NCI-H1092 treated with DMSO at 0.1 percent for 48 hours (cell line): ENCODE results near the gene CDCP1.
A peak's percentile ranks its signal among the peaks of the same experiment; 100 is the strongest.
"Not testable (repeated sequence)": the region's sequence is repeated elsewhere in the genome, so short reads cannot be mapped to it uniquely, and the experiment has no call there.

Experiments used
- DNase-seq: peaks from one replicate; lab custom pipeline; 2025; lab: John Stamatoyannopoulos, UW

The CDCP1 gene

DNA sequence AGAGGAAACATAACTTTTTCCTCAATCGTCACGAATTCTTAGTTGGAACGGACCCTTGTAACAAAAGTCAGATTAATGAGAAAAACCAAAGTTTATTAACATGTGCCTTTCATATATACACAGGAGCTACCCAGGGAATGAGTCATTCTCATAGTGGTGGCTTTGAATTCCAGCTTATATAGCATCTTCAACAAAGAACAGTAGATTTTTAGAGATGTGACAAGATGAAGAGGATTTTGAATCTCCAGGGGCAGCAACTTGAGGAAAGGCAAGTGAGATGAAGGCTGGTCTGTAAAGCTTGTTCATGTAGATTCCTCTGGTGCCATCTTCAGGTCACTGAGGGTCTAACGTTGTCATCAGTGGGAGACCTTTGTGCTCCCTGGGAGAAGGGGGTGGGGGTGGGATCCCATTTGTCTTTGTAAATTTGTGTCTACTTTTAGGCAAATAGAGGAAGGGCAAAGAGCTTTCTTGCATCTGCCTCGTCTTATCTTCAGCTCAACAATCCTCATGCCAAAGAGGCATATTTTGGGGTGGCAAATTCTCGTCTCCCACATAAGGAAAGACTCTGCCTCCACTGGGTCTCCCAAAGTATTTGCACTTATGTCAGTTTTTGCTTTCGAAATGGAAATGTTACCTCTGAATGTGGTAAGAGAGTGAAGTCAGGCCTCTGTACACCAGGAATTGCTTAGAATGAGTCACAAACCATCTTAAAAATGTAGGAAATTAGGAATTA, 90.6 kb downstream of the CDCP1 start:
- no peak for DNase-seq

- no peak for DNase-seq
Observed at GRCh38 chr3:45055032-45055410, 91.2 kb downstream of the CDCP1 start.

- DNase-seq, result no peak
Observed at GRCh38 chr3:45054196-45054857, 91.9 kb downstream of the CDCP1 start.

DNA sequence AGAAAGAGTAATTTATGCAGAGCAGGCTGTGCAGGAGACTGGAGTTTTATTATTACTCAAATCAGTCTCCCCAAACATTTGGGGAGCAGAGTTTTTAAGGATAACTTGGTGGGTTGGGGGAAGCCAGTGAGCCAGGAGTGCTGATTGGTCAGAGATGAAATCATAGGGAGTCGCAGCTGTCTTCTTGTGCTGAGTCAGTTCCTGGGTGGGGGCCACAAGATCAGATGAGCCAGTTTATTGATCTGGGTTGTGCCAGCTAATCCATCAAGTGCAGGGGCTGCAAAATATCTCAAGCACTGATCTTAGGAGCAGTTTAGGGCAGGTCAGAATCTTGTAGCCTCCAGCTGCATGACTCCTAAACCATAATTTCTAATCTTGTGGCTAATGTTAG, 92.4 kb downstream of the CDCP1 start:
- DNase-seq, result not testable (repeated sequence)

DNA sequence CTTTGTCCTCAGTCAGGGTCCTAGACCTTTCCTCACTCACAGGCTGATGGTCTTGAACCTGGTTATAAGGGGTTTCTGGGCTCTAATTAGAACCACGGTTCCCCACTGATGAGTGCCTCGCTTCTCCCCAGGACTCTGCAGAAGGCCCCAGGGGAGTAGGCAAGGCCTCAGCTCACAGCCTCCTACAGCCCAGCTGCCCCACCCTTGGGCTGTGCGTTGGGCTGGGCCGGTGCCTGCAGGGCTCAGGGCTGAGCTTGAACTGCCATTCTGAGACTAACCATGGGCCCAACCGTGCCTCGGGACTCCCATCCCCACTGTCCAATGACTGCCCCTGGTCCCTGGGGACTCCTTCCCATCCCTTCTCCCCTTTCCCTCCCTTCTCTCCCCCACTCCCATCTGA, 94.5 kb downstream of the CDCP1 start:
- DNase-seq, result no peak

- no peak for DNase-seq
Observed at GRCh38 chr3:45049807-45050206, 96.4 kb downstream of the CDCP1 start.

GRCh38 chr3:45048244-45048643, 97.9 kb downstream of the CDCP1 start:
- no peak for DNase-seq

DNA sequence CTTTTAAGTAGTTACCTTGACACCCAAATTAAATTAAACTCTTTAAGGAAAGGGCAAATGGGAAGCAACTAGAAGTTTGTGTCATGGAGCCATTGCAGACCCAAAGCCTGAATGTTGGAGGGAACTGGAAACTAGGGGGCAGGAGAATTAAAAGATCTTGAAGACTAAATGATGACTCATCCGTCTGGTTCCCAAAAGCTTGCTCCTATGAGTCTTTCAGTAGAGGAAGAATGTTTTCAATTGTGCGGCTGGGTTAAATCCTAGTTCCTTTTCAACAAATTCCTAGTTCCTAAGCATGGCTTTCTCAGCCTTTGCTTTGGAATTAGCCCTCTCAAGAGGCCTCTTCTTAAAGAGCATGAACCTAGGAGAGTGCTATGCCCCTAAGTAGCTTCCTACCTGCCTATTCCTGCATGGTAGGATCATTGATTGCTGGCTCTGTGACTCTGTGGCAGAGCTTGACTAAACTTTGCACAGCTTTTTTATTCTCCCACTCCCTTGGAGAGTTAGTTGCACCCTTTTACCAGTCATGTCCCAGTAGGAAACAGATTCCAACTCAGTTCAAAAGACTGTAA, 102.4 kb downstream of the CDCP1 start:
- DNase-seq, result no peak

GRCh38 chr3:45042162-45042561, 104.0 kb downstream of the CDCP1 start:
- DNase-seq, result no peak

DNA sequence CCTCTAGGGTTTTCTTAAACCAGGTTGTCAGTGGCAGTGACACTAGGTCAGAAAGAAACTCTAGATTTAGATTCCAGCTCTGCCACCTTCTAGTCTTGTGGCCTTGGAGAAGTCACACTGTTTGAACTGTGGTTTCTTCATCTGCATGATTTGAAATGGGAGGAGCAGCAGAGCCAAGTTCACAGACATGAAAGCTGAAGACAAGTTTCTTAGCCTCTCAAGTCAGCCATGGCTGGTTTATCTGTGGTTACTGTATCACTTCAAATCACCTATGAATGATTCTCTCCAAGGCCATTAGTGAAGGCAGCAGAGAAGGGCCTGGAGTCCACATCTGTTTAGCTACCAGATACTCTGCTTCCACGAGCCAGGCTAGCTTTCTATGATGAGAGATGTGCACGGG, 104.5 kb downstream of the CDCP1 start:
- no peak for DNase-seq

- peak; percentile 89 for DNase-seq
Observed at GRCh38 chr3:45037720-45038455, 108.3 kb downstream of the CDCP1 start.

DNA sequence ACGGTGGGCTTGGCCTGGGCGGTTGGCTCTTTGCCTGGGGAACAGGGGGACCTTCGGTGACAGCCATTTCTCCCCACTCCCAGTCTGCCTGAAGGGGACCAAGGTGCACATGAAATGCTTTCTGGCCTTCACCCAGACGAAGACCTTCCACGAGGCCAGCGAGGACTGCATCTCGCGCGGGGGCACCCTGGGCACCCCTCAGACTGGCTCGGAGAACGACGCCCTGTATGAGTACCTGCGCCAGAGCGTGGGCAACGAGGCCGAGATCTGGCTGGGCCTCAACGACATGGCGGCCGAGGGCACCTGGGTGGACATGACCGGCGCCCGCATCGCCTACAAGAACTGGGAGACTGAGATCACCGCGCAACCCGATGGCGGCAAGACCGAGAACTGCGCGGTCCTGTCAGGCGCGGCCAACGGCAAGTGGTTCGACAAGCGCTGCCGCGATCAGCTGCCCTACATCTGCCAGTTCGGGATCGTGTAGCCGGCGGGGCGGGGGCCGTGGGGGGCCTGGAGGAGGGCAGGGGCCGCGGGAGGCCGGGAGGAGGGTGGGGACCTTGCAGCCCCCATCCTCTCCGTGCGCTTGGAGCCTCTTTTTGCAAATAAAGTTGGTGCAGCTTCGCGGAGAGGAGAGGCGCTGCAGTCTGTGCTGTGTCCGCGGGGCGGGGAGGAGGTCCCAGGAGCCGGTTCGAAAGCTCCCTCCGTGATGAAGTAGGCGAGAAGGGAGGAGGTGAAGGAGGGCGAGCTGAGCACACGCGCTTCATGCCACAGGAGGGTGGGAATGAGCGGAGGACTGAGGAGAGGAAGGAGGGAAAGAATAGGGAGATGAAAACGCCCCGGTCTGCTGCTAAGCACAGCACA, 110.5 kb downstream of the CDCP1 start:
- DNase-seq, result no peak

DNA sequence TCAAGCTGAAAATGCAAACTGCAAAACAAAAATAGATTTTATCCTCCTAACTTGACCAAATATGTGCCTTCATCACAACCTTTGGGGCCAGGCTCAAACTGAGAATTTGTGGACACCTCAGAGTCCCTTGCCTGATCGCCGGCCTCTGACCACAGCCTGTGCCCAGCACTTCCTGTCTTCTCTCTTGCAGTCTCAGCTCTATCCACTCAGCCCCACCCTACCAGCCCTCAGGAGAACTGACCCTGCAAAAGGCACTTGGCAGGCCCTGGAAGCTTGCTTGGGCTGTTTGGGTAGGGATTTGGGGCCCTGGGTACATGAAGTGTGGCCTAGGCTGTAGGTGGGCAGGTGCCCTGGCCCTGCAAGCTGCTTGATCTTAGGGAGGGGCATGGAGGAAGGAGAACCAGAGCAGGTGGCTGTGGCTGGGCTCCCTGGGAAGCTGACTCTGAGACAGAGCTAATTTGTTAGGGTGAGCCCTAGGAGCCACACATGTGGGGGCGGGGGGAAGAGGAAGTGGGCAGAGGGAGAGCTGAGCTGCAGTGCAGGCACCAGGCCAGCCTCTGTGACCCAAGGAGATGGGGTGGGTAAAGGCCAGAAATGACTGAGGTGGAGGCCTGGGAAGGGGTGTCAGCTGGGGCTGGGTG, 111.4 kb downstream of the CDCP1 start:
- DNase-seq, result no peak

DNA sequence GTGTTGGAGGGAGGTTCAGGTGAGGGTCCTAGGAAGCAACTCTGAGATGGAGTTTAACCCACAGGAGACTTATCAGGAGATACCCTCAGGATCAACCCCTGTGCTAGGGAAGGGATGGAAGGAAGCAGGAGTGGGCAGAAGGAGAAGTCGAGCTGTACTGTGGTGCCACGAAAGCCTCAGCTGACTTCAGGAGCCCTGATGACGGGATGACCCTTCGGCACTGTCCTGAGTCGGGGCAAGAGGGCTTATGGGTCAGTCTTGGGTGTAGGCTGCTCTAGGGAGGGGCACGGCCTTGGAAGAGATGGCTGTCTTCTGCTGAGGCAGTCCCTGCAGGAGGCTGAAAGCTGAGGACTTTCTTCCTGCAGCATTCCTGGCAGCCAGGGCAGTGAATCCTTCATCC, 112.4 kb downstream of the CDCP1 start:
- no peak for DNase-seq
